HepG2 (cell line): ENCODE measurements around the gene ARID5B. TPM values are rescaled to one million over a fixed set of nuclear protein-coding genes. Genes with fewer than 3 reads are reported as not detected.
A peak's percentile ranks its signal among the peaks of the same experiment; 100 is the strongest.

Experiments
- ATAC-seq: fragments of 200-7000 bp; cut with Tn5 transposase; 3 replicates; pipeline ENCODE4 v1.9.1; 2020; ENCODE audit warnings: mild to moderate bottlenecking, moderate library complexity
- BruUV-seq: library from RNA; stranded (reverse); fragments of 400-500 nt; replicated peaks from 2 replicates; lab custom pipeline; 2021; lab: Mats Ljungman, UMichigan
- CTCF ChIA-PET: fragments of 300-600 bp; formaldehyde crosslinking; extraction: SDS; loops from one replicate; lab custom pipeline; 2021; ENCODE audit warnings: low total read pairs, inconsistent platforms, low intra/inter-chr PET ratio; lab: Yijun Ruan, JAX
- POLR2A ChIA-PET: fragments of 350-600 bp; sonication (Branson Sonifier 250); formaldehyde crosslinking; loops from one replicate; lab custom pipeline; 2020; ENCODE audit warnings: antibody characterized with exemption, inconsistent platforms; lab: Yijun Ruan, JAX
- DNase-seq: peaks from one replicate; pipeline ENCODE4 v3.0.0-alpha.2; 2015; ENCODE audit warnings: low spot score
- FAIRE-seq: peaks from 3 replicates; lab custom pipeline; 2011; peaks lifted over from hg19 to GRCh38; lab: Jason Lieb, UNC
- H2AFZ ChIP-seq: one replicate; pipeline ENCODE4 v1.6.1; 2011; ENCODE audit warnings: low read length, inconsistent platforms
- H3K27ac ChIP-seq: fragments of 300-600 bp; 3 replicates; pipeline ENCODE4 v1.8.0; 2011; ENCODE audit warnings: mixed run types, mild to moderate bottlenecking, mixed read lengths, low read length, inconsistent platforms; ENCODE audit not compliant: insufficient read depth; ENCODE audit errors: extremely low read length
- H3K27me3 ChIP-seq, 2 experiments: fragments of 200-600 bp in 1 of 2; 2 replicates in 1 of 2; 3 replicates in 1 of 2; pipeline versions ENCODE4 v1.6.0 to v1.8.0; 2011; ENCODE audit warnings: low read length in 2 of 2, mild to moderate bottlenecking in 2 of 2, moderate library complexity in 2 of 2, inconsistent platforms in 1 of 2; ENCODE audit not compliant: insufficient read depth in 2 of 2, control insufficient read depth in 1 of 2
- H3K36me3 ChIP-seq, 2 experiments: fragments of 200-600 bp in 1 of 2; replicated peaks in 1 of 2; 2 replicates in 1 of 2; 3 replicates in 1 of 2; pipeline versions ENCODE4 v1.5.1 to v1.8.0; 2011; ENCODE audit warnings: low read length in 2 of 2, inconsistent platforms in 1 of 2; ENCODE audit not compliant: insufficient read depth in 2 of 2, control insufficient read depth in 1 of 2
- H3K4me1 ChIP-seq: 2 replicates; pipeline ENCODE4 v1.5.1; 2012; ENCODE audit warnings: low read length, inconsistent platforms; ENCODE audit not compliant: insufficient read depth
- H3K4me2 ChIP-seq: 2 replicates; pipeline ENCODE4 v1.6.0; 2011; ENCODE audit warnings: low read depth, low read length, inconsistent platforms
- H3K4me3 ChIP-seq, 3 experiments: fragments of 200-600 bp in 1 of 3; sonication (generic), shearing (Covaris generic) in 1 of 3; replicated peaks in 1 of 3; 2 replicates each; pipeline ENCODE4 v1.5.1; 2011 to 2016; ENCODE audit warnings: low read length in 3 of 3, inconsistent platforms in 2 of 3, low read depth in 2 of 3, mild to moderate bottlenecking in 2 of 3, control low read depth in 1 of 3, mixed read lengths in 1 of 3; ENCODE audit not compliant: insufficient read depth in 1 of 3
- H3K79me2 ChIP-seq: one replicate; pipeline ENCODE4 v1.6.1; 2011; ENCODE audit warnings: low read length, inconsistent platforms; ENCODE audit not compliant: insufficient read depth
- H3K9ac ChIP-seq: 2 replicates; pipeline ENCODE4 v1.6.0; 2011; ENCODE audit warnings: mild to moderate bottlenecking, low read depth, low read length, inconsistent platforms; ENCODE audit not compliant: insufficient read depth
- H3K9me3 ChIP-seq: 2 replicates; pipeline ENCODE4 v1.5.1; 2012; ENCODE audit warnings: mild to moderate bottlenecking, low read length
- H4K20me1 ChIP-seq: 2 replicates; pipeline ENCODE4 v1.6.0; 2011; ENCODE audit warnings: inconsistent platforms, mild to moderate bottlenecking, low read length, moderate library complexity; ENCODE audit not compliant: insufficient read depth
- ARID3A ChIP-seq: IDR thresholded peaks from 2 replicates; pipeline ENCODE4 v1.6.1; 2012; ENCODE audit warnings: low read depth, low read length, improper control_type of control experiment
- CEBPB ChIP-seq: IDR thresholded peaks from 2 replicates; pipeline ENCODE4 v1.6.1; 2011; ENCODE audit warnings: low read depth, low read length, improper control_type of control experiment, borderline replicate concordance
- HNRNPLL ChIP-seq: fragments of 200-400 bp; formaldehyde crosslinking; IDR thresholded peaks from 2 replicates; pipeline ENCODE4 v1.6.1; 2017; ENCODE audit warnings: mild to moderate bottlenecking, low read depth, low read length; ENCODE audit not compliant: poor library complexity, severe bottlenecking
- NFE2L2 ChIP-seq: fragments of 150-350 bp; IDR thresholded peaks from 2 replicates; pipeline ENCODE4 v1.6.1; 2014; ENCODE audit warnings: low read length
- NR2F2 ChIP-seq: IDR thresholded peaks from 2 replicates; pipeline ENCODE4 v1.6.1; 2012; ENCODE audit warnings: low read depth, inconsistent platforms, borderline replicate concordance
- POLR2AphosphoS5 ChIP-seq: IDR thresholded peaks from 2 replicates; pipeline ENCODE4 v1.6.1; 2012; ENCODE audit warnings: low read depth, low read length
- THRA ChIP-seq: sonication (generic); formaldehyde crosslinking; IDR thresholded peaks from 2 replicates; pipeline ENCODE4 v1.4.0; 2020; ENCODE audit warnings: missing genetic modification reagents, borderline replicate concordance
- ZNF530 ChIP-seq: sonication (generic); formaldehyde crosslinking; IDR thresholded peaks from 2 replicates; pipeline ENCODE4 v1.5.0; 2020; ENCODE audit warnings: low read depth, mild to moderate bottlenecking, missing genetic modification reagents
- ZNF660 ChIP-seq: sonication (generic); formaldehyde crosslinking; IDR thresholded peaks from 2 replicates; pipeline ENCODE4 v1.5.1; 2020; ENCODE audit warnings: mild to moderate bottlenecking, low read depth, missing genetic modification reagents, borderline replicate concordance
- ZNF7 ChIP-seq: IDR thresholded peaks from 2 replicates; pipeline ENCODE4 v1.6.1; 2016; ENCODE audit warnings: missing biosample characterization, missing genetic modification reagents
- WGBS: methylation state at CpG from one replicate; pipeline ENCODE4 v1.1.6; 2017; ENCODE audit warnings: low lambda C conversion rate; 5-methylcytosine and 5-hydroxymethylcytosine counted together
- in situ Hi-C: cut with HindIII; loops from 2 replicates; pipeline ENCODE4 v1.10.0; 2017; ENCODE audit warnings: low pct_unique_long_range_greater_than_20kb; ENCODE audit not compliant: extremely low pct_ligation_motif_present
- intact Hi-C: fragments of 100-400 bp; cut with micrococcal nuclease; formaldehyde crosslinking; loops from one replicate; pipeline ENCODE4 v1.10.0; 2022; ENCODE audit not compliant: unreplicated experiment
- polyA plus RNA-seq, 8 experiments: library from polyadenylated mRNA; depleted of rRNA in 3 of 8; stranded (reverse) in 7 of 8; unstranded in 1 of 8; fragments of >200 nt; fragmentation: Illumina TruSeq in 4 of 8; extraction: Trizol in 4 of 8; gene quantifications; 2 replicates each; pipeline versions ENCODE4 v1.2.1 to v1.2.3, GENCODE V29; 2011 to 2016; ENCODE audit warnings: low read depth in 4 of 8, missing spikeins in 1 of 8, mixed read lengths in 1 of 8; ENCODE audit not compliant: insufficient read depth in 1 of 8
- total RNA-seq, 5 experiments: library from RNA; depleted of rRNA; stranded (reverse); fragments of >200 nt; fragmentation: Illumina TruSeq; extraction: Trizol; gene quantifications; 2 replicates each; pipeline ENCODE4 v1.2.3, GENCODE V29; 2016; ENCODE audit warnings: low read depth in 1 of 5

The ARID5B gene
- total and polyA plus RNA-seq, 2 of the 13 experiments (the other 11 are each of a cell fraction or from before 2014, with no cell fraction given) = 6.2 to 21.1 TPM

- Histone ChIP-seq H4K20me1 (peaks cover 2% of the 10 kb centered on the region; the same call in 1 of the 2 replicates), H3K79me2 (peaks cover 13% of the 10 kb centered on the region), H3K4me1 (peaks cover 13% of the 10 kb centered on the region)
- intact Hi-C loops = no loop called here
- POLR2A ChIA-PET = no interaction called here
- WGBS = 93% methylated on average over 6 of the region's 6 CpGs
- no peak for ATAC-seq
- FAIRE-seq = no peak
- CTCF ChIA-PET = no interaction called here
- BruUV-seq = no TSS peak
- no peak for TF ChIP-seq CEBPB
- peak; percentile 58; the same call in 1 of the 2 replicates for TF ChIP-seq NFE2L2
- no peak for TF ChIP-seq NR2F2
- no peak for TF ChIP-seq POLR2AphosphoS5
- TF ChIP-seq, all 625 proteins: peak for 1
- H3K36me3 ChIP-seq = peaks cover 1 to 10% of the 10 kb centered on the region in 2 experiments; a peak in 3 of 5 replicates
- H3K9ac ChIP-seq = no peak overlapping the region
- H3K27me3 ChIP-seq = no peaks in the 10 kb centered on the region
- DNase-seq = no peak
- no peak overlapping the region for H3K4me2 ChIP-seq
- in situ Hi-C loops = no loop called here
- no peak overlapping the region for H3K4me3 ChIP-seq
- no peaks in the 10 kb centered on the region for H3K9me3 ChIP-seq
- H3K27ac ChIP-seq = no peak overlapping the region
- no peak overlapping the region for H2AFZ ChIP-seq
Measured at GRCh38 chr10:61931620-61932332, 30.3 kb downstream of the ARID5B start.

GRCh38 chr10:61933859-61934555, 32.5 kb downstream of the ARID5B start:
- Histone ChIP-seq H2AFZ (no peak overlapping the region), H3K4me1 (peaks cover 30% of the 10 kb centered on the region), H3K36me3 (peaks cover 1 to 10% of the 10 kb centered on the region in 2 experiments; a peak in 3 of 5 replicates), H3K4me3 (no peak overlapping the region), H3K9me3 (no peaks in the 10 kb centered on the region), H3K79me2 (peaks cover 11% of the 10 kb centered on the region), H4K20me1 (peaks cover 2% of the 10 kb centered on the region; the same call in 1 of the 2 replicates), H3K27me3 (no peaks in the 10 kb centered on the region), H3K4me2 (no peak overlapping the region), H3K27ac (no peak overlapping the region), H3K9ac (no peak overlapping the region)
- in situ Hi-C loops (no loop called here), intact Hi-C loops (no loop called here)
- 88% methylated on average over 3 of the region's 3 CpGs for WGBS
- ChIA-PET POLR2A (interaction anchor here (0.8 kb wide), 1 partner anchor 104 kb away, joined by 3 read pairs; no protein-coding TSS in a partner anchor), CTCF (no interaction called here)
- ATAC-seq (no peak), FAIRE-seq (no peak), DNase-seq (no peak)
- BruUV-seq = no TSS peak
- TF ChIP-seq ZNF660 (CRISPR knock-in tag) = no peak
- no peak for TF ChIP-seq HNRNPLL
- no peak for TF ChIP-seq ZNF530 (CRISPR knock-in tag)
- TF ChIP-seq ARID3A = no peak
- TF ChIP-seq THRA (CRISPR knock-in tag) = no peak
- no peak for TF ChIP-seq ZNF7 (CRISPR knock-in tag)
